RPMI7951 (cell line): Measurements from ENCODE around the gene SEMA6B. TPM values are rescaled to one million over a fixed set of nuclear protein-coding genes. Genes with fewer than 3 reads are reported as not detected.
"Not testable (repeated sequence)": the region's sequence is repeated elsewhere in the genome, so short reads cannot be mapped to it uniquely, and the experiment has no call there.

ENCODE experiments used
- DNase-seq: peaks from one replicate; pipeline ENCODE4 v3.0.0-alpha.2; 2012; ENCODE audit warnings: low read depth
- total RNA-seq: library from RNA; depleted of rRNA; stranded (reverse); fragments of >200 nt; shearing (Covaris generic); gene quantifications from 2 replicates; pipeline ENCODE4 v1.2.3, GENCODE V29; 2014

The SEMA6B gene
- total RNA-seq, 1 experiment from 2014 or later, result 1.1 TPM

DNA sequence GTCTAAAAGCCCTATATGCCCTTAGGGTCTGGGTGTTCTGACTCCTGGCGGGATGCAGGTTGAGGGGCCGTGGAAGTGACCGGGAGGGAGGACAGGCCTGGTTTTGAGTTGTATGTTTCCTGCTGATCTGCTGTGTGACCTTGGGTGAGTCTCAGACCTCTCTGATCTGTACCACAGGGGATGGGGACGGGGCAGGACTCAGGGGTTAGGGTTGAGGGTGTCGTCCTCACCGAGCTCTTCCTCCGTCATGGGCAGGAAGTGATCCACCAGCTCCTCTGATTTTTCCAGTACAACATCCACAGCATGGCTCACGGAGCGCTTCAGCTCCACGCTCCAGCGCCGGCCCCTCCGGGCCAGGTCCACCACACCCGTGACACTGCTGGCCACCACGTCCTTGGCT, 30.6 kb downstream of the SEMA6B start:
- DNase-seq, result no peak

GRCh38 chr19:4527377-4527776, 32.1 kb downstream of the SEMA6B start:
- not testable (repeated sequence) for DNase-seq

GRCh38 chr19:4525563-4526002, 33.9 kb downstream of the SEMA6B start:
- DNase-seq, result no peak

GRCh38 chr19:4524808-4525562, 34.5 kb downstream of the SEMA6B start:
- DNase-seq, result peak; percentile 42

DNA sequence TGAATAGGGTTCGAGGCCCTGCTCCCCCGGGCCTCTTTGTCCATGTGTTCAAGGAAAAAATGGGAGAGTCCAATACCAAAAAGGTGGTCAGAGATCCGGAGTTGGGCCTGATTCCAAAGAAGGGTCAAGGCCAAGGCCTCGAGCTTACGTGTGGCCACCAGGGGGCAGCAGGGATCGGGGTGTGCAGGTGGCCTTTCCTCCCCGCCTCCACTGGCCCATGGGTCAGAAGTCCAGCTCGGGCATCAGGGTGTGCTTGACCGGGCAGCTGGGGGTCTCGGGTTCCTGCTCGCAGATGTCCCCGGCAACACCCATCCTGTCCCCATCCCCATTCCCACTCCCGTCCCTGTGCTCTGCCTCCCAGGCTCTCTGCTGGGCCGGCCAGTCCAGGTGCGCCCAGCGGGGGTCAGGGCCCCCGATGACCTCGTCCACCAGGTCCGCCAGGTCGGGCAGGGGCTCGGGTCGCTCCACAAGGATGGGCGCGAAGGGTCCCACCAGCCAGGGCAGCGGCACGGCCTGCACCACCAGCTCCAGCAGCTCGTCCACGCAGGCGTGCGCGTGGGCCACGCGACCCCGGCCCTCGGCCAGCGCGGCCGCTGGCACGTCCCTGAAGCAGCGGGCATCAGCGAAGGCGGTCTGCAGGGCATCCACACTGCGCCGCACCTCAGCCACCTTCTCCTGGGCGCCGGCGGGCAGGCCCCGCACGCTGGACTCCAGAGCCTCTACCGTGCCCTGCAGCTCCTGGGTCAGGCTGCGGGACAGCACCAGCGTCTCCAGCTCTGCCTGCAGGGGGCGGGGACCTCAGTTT, 36.0 kb downstream of the SEMA6B start:
- peak; percentile 31 for DNase-seq

GRCh38 chr19:4522291-4523002, 37.0 kb downstream of the SEMA6B start:
- DNase-seq, result no peak

DNA sequence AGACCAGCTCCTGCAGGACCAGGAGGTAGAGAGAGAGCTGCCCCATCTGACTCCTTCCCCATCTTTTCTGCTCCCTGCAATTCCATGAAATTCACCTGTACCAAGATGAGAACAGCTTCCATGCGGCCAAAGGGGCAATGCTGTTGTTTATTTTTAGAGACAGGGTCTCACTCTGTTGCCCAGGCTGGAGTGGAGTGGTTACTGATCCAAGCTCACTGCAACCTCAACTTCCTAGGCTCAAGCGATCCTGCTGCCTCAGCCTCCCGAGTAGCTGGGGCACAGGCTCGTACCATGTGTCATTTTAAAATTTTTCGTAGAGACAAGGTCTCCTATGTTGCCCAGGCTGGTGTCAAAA, 37.6 kb downstream of the SEMA6B start:
- no peak for DNase-seq

GRCh38 chr19:4521170-4521887, 38.2 kb downstream of the SEMA6B start:
- DNase-seq, result peak; percentile 78

DNA sequence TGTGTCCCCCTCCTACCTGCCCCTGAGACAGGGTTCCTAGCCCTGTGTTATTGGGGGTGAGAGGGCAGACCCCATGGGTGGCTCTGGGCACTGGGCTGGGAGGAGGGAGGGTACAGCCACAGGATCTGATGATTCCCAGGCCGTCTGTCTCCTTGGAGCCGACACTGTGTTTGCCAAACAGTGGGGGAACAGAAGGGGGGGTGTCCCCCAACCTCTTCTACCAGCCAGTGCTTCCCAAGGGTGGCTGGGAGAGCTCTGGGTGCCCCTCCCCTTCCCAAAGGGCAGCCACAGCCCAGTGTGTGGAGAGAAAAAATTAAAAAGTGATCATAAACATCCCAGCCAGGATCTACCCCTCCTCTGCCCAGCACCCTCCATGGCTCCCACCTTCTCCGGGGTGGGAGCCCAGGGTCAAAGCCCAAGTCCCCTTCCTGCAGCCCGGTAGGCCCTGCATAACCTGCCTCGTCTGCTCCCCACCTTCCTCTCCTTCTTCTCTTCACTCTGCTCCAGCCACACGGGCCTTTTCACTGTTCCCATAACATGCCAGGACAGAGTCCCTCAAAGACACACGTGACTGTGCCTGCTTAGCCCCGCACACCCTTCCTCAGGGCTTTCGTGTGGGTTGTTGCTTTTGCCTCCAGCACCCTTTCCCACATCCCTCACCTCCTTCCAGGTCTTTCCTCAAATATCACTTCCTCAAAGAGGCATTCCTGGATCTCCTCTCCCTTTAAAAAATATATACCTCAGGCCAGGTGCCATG, 39.8 kb downstream of the SEMA6B start:
- peak; percentile 29 for DNase-seq

DNA sequence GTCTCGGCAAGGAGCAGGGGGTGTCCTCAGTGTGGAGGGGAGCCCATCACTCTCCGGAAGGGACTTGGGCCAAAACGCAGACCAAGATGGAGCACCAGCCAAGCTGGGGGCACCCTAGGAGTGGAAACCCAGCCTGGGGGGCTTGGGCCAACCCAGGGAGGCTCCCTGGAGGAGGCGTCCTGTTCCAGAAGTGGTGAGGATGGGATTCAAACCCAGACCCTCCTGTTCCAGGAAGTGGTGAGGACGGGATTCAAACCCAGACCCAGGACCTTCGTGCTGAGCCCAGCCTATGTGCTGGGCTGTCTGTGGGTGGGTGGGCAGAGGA, 40.4 kb downstream of the SEMA6B start:
- no peak for DNase-seq

DNA sequence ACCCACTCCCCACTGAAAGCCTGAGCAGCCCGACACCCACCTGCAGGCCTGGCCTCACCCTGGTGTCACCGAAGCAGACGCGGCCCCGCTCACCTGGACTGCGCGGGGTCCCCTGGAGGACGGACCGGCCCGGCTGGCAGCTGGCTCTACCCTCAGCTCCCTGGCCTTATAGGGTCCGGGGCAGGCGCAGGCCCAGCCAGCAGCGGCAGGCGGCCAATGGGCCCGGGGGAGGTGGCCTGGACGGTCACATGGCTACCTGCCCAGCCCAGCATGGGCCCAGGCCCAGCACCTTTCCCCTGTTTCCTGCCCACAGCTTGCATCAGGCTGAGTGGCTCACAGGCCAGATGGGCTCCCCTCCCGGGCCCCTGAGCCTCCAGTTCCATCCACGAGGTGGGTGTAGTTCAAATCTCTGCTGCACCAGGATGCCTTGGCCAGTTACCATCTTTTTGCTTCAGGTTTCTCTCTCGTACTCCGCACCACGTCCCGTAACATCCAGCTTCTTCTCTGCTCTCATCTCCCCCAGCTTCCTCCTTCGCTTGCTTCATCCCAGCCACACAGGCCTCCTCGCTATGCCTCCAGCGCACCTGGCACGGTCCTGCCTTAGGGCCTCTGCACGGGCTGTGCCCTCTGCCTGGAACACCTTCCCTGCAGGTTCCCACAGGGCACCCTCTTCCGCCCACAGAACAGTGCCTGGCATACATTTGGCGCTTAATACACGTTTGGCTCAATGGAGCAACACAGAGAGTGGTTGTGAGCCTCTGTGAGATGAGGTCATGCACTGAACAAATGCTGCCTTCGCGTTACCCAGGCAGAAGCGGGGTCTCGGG, 40.9 kb downstream of the SEMA6B start, which contains the start of gene PLIN4:
Gene PLIN4 (minus strand): TSS at position 142 of the 827 bp plus-strand sequence. CDS start 214 bp downstream, outside the sequence.
- no peak for DNase-seq

DNA sequence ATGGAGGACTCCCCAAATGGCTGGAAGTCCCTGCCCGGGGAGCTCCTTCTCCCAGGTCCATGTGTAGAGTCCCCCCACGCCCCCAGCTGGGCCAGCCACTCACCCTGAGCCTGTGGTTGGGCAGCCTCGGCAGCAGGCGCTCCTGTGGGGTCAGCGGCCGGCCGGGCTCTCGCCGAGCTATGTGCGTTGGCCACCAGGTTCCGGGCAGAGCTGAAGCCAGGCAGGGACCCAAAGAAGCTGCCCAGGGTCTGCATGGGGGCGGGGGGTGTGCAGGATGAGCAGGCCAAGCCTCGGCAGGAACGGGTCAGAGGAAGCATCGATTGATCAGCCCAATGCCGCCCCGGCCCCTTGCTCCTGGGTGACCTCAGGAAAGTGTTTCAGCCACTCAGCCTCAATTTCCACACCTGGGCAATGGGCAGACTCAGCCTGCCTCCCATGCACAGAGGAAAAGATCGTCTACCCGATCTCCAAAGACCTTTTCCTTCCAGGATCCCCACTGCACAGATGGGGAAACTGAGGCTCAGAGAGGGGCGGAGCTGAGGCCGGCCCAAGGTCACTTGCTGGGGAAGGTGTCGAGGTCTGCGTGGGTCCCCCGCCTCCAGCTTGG, 41.9 kb downstream of the SEMA6B start:
- DNase-seq, result no peak

DNA sequence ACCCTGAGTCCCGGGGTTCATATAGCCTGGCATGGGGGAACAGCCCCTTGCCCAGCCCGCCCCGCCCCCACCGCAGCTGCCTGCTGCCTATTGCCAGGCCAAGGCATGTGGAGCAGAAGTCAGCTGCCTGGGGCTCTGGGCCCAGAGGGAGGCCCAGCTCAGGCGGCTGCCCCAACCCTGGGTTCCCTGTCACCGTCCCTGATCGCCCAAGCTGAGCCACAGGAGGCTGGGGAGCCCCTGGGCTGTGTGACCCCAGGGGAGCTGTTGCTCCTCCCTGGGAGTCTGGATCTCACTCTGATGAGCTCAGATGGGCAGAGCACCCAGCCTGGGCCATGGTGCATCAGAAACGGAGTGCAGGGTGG, 42.6 kb downstream of the SEMA6B start:
- no peak for DNase-seq

DNA sequence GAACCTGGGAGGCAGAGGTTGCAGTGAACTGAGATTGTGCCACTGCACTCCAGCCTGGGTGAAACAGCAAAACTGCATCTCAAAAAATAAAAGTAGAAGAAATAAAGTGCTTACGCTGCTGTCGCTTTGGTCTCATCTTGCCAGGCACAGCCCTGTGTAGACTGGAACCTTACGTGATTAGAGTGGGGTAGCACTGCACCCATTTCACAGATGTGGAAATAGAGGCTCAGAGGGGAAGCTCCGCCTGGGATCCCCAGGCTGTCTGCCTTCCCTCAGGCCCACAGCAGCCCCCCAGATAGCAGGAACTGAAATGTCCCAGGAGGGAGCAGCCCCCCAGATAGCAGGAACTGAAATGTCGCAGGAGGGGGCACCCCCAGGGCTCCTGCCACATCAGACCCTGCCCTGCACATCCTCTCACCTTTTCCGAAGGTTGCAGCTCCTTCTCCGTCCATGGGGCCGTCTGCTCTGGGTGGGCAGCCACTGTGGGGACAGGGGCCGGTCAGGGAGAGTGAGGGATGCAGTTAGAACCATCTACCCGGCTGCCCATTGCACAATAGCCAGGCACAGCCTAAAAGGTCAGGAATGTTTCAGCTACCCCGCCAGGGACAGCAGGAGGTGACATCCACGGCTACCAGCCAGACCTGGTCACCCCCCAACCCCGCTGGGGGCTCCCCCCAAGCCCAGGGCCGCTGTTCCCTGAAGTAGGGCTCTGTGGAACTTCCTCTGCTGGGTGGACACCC, 43.1 kb downstream of the SEMA6B start:
- no peak for DNase-seq

- no peak for DNase-seq
These were observed 43.8 kb downstream of the SEMA6B start for GRCh38 chr19:4515732-4516131.

GRCh38 chr19:4513248-4513647, 46.2 kb downstream of the SEMA6B start:
- no peak for DNase-seq

- no peak for DNase-seq
These were observed 47.4 kb downstream of the SEMA6B start for GRCh38 chr19:4512070-4512469.

DNA sequence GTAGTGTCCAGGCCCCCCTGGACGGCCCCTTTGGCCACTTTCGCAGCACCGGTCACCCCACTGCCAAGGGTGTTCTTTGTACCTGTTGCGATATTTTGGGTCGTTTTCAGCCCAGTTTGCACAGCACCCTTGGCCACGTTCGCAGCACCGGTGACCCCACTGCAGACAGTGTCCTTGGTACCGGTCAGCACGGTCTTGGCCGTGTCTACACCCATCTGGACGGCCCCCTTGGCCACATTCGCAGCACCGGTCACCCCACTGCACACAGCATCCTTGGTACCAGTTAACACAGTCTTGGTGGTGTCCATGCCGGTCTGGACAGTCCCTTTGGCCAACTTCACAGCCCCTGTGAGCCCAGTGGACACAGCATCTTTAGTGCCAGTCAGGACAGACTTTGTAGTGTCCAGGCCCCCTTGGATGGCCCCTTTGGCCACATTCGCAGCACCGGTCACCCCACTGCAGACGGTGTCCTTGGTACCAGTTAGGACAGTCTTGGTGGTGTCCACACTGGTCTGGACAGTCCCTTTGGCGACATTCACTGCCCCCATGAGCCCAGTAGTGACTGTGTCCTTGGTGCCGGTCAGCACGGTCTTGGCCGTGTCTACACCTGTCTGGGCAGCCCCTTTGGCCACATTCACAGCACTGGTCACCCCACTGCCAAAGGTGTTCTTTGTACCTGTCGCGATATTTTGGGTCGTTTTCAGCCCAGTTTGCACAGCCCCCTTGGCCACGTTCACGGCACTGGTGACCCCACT, 48.0 kb downstream of the SEMA6B start:
- DNase-seq, result no peak
